SHP77 treated with DMSO at 0.1 percent for 48 hours (cell line): Measurements from ENCODE around the gene NCS1.

Experiments used
- DNase-seq: peaks from one replicate; lab custom pipeline; 2025; lab: John Stamatoyannopoulos, UW

Gene NCS1

GRCh38 chr9:130194378-130194932 is 22.3 kb downstream of the NCS1 start:
- DNase-seq, result no peak

- no peak for DNase-seq
These were observed 23.4 kb downstream of the NCS1 start for GRCh38 chr9:130195638-130196037.

- DNase-seq, result no peak
These were observed 24.4 kb downstream of the NCS1 start for GRCh38 chr9:130196643-130197042.

- DNase-seq, result no peak
These were observed 25.2 kb downstream of the NCS1 start for GRCh38 chr9:130197386-130197785.

GRCh38 chr9:130197888-130198287 is 25.7 kb downstream of the NCS1 start:
- no peak for DNase-seq

GRCh38 chr9:130198501-130199179 is 26.4 kb downstream of the NCS1 start:
- DNase-seq, result no peak

- DNase-seq, result no peak
These were observed 27.4 kb downstream of the NCS1 start for GRCh38 chr9:130199605-130200004.

- DNase-seq, result no peak
These were observed 28.0 kb downstream of the NCS1 start for GRCh38 chr9:130200038-130200849.

GRCh38 chr9:130201399-130201873 is 29.2 kb downstream of the NCS1 start:
- no peak for DNase-seq

GRCh38 chr9:130201974-130202373 is 29.8 kb downstream of the NCS1 start:
- DNase-seq, result no peak

- no peak for DNase-seq
These were observed 32.1 kb downstream of the NCS1 start for GRCh38 chr9:130204341-130204740.

GRCh38 chr9:130204959-130205358 is 32.8 kb downstream of the NCS1 start:
- DNase-seq, result no peak

- DNase-seq, result no peak
These were observed 33.7 kb downstream of the NCS1 start for GRCh38 chr9:130205912-130206311.

- no peak for DNase-seq
These were observed 34.4 kb downstream of the NCS1 start for GRCh38 chr9:130206579-130206978.

GRCh38 chr9:130207241-130207992 is 35.2 kb downstream of the NCS1 start:
- no peak for DNase-seq

GRCh38 chr9:130208600-130209347 is 36.6 kb downstream of the NCS1 start:
- DNase-seq, result no peak

GRCh38 chr9:130209422-130209821 is 37.2 kb downstream of the NCS1 start:
- DNase-seq, result no peak

- DNase-seq, result no peak
These were observed 39.5 kb downstream of the NCS1 start for GRCh38 chr9:130211548-130212226.

- no peak for DNase-seq
These were observed 40.5 kb downstream of the NCS1 start for GRCh38 chr9:130212543-130213297.
